Measurements from ENCODE around the gene ELMOD3. TPM values are rescaled to one million over a fixed set of nuclear protein-coding genes. Genes with fewer than 3 reads are reported as not detected.

ELMOD3 gene
- total and polyA plus RNA-seq, 9 of the 15 experiments (the other 6 are each of a cell fraction or from before 2014, with no cell fraction given) = 2.7 to 18.7 (median 11.6) TPM

DNA sequence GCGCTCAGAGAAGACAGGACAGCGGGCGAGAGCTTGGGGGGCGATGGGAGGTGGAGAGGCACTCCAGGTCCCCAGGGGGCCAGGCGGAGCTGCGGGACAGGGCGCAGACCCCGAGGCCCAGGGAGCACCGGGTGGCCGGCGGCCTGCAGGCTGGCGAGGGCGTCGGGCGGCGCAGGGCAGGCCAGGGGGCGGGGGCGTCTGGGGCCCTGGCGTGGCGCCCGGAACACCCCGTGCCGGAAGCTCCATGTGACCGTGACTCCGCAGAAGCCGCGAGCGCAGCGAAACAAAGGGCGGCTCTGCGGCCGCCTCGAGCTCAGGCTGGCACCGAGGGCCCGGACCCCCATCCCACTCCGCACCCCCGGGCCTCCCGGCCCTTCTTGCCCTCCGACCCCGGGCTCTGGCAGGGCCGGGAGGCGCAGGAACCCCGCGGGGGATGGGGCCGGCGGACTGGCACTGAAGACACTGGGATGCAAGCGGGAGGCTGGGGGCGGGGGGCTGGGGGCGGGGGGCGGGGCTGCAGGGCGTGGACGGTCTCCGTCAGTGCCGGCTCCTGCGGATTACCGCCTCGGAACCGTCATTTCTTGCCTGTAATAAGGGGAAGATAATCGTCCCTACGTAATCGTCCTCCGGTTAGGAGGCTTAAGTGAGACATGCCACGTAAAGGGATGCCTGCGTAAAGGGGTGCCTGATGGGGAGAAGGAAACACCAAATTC is 83.1 kb downstream of the ELMOD3 start (continued):
- TF ChIP-seq RBFOX2 (IDR thresholded peaks at IDR 0.05; ENCODE audit: low read depth, low read length) (peak; percentile 90), BCL6 (CRISPR knock-in tag; IDR thresholded peaks at IDR 0.05) (no peak), ZNF766 (CRISPR knock-in tag; conservative IDR thresholded peaks at IDR 0.05) (peak; percentile 54; the same call in 1 of the 2 replicates), NFIX (CRISPR knock-in tag; IDR thresholded peaks at IDR 0.05; ENCODE audit: low read depth) (no peak), ZNF175 (CRISPR knock-in tag; IDR thresholded peaks at IDR 0.05; ENCODE audit: low read depth) (peak; percentile 63; the same call in 1 of the 2 replicates), LCOR (CRISPR knock-in tag; IDR thresholded peaks at IDR 0.05) (no peak), HOXB6 (CRISPR knock-in tag; IDR thresholded peaks at IDR 0.05; ENCODE audit: borderline replicate concordance) (no peak), MAZ (CRISPR knock-in tag; conservative IDR thresholded peaks at IDR 0.05 in 1 of 2, IDR thresholded peaks at IDR 0.05 in 1 of 2) (peak; percentile 53 to 88; a peak in 2 of 4 replicates), U2AF2 (optimal IDR thresholded peaks at IDR 0.05; ENCODE audit: low read depth, low read length) (no peak), HDAC3 (IDR thresholded peaks at IDR 0.05; ENCODE audit: borderline replicate concordance, partially characterized antibody) (no peak), FOSL1 (tag; conservative IDR thresholded peaks at IDR 0.05) (peak; percentile 35; the same call in 1 of the 2 replicates), BACH1 (tag; IDR thresholded peaks at IDR 0.05) (peak; percentile 67; the same call in 1 of the 2 replicates), CCNT2 (IDR thresholded peaks at IDR 0.05; ENCODE audit: borderline replicate concordance, extremely low read depth, insufficient read length, low read depth, low read length) (peak; percentile 87), SRSF1 (IDR thresholded peaks at IDR 0.05; ENCODE audit: low read depth, low read length) (no peak)
- TF ChIP-seq, protein P1, sequence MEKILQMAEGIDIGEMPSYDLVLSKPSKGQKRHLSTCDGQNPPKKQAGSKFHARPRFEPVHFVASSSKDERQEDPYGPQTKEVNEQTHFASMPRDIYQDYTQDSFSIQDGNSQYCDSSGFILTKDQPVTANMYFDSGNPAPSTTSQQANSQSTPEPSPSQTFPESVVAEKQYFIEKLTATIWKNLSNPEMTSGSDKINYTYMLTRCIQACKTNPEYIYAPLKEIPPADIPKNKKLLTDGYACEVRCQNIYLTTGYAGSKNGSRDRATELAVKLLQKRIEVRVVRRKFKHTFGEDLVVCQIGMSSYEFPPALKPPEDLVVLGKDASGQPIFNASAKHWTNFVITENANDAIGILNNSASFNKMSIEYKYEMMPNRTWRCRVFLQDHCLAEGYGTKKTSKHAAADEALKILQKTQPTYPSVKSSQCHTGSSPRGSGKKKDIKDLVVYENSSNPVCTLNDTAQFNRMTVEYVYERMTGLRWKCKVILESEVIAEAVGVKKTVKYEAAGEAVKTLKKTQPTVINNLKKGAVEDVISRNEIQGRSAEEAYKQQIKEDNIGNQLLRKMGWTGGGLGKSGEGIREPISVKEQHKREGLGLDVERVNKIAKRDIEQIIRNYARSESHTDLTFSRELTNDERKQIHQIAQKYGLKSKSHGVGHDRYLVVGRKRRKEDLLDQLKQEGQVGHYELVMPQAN (IDR thresholded peaks at IDR 0.05; ENCODE audit: borderline replicate concordance) = no peak
- TF ChIP-seq, protein P2, sequence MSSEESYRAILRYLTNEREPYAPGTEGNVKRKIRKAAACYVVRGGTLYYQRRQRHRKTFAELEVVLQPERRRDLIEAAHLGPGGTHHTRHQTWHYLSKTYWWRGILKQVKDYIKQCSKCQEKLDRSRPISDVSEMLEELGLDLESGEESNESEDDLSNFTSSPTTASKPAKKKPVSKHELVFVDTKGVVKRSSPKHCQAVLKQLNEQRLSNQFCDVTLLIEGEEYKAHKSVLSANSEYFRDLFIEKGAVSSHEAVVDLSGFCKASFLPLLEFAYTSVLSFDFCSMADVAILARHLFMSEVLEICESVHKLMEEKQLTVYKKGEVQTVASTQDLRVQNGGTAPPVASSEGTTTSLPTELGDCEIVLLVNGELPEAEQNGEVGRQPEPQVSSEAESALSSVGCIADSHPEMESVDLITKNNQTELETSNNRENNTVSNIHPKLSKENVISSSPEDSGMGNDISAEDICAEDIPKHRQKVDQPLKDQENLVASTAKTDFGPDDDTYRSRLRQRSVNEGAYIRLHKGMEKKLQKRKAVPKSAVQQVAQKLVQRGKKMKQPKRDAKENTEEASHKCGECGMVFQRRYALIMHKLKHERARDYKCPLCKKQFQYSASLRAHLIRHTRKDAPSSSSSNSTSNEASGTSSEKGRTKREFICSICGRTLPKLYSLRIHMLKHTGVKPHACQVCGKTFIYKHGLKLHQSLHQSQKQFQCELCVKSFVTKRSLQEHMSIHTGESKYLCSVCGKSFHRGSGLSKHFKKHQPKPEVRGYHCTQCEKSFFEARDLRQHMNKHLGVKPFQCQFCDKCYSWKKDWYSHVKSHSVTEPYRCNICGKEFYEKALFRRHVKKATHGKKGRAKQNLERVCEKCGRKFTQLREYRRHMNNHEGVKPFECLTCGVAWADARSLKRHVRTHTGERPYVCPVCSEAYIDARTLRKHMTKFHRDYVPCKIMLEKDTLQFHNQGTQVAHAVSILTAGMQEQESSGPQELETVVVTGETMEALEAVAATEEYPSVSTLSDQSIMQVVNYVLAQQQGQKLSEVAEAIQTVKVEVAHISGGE (CRISPR knock-in tag; IDR thresholded peaks at IDR 0.05) = peak in 1 of 3 experiments; percentile 53; a peak in 1 of 6 replicates
- TF ChIP-seq, protein P3, sequence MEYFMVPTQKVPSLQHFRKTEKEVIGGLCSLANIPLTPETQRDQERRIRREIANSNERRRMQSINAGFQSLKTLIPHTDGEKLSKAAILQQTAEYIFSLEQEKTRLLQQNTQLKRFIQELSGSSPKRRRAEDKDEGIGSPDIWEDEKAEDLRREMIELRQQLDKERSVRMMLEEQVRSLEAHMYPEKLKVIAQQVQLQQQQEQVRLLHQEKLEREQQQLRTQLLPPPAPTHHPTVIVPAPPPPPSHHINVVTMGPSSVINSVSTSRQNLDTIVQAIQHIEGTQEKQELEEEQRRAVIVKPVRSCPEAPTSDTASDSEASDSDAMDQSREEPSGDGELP (CRISPR knock-in tag; IDR thresholded peaks at IDR 0.05; ENCODE audit: borderline replicate concordance) = no peak
- TF ChIP-seq, protein P4, sequence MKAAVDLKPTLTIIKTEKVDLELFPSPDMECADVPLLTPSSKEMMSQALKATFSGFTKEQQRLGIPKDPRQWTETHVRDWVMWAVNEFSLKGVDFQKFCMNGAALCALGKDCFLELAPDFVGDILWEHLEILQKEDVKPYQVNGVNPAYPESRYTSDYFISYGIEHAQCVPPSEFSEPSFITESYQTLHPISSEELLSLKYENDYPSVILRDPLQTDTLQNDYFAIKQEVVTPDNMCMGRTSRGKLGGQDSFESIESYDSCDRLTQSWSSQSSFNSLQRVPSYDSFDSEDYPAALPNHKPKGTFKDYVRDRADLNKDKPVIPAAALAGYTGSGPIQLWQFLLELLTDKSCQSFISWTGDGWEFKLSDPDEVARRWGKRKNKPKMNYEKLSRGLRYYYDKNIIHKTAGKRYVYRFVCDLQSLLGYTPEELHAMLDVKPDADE (conservative IDR thresholded peaks at IDR 0.05; ENCODE audit: control insufficient read depth, low read depth, low read length) = peak; percentile 45; the same call in 1 of the 2 replicates

Measured in K562 (cell line).